OCI-LY7 (cell line): ENCODE measurements around the gene LIMS1.
"Not testable (repeated sequence)": the region's sequence is repeated elsewhere in the genome, so short reads cannot be mapped to it uniquely, and the experiment has no call there.

Experiments used
- CTCF ChIP-seq: fragments of 200-600 bp; sonication (generic); conservative IDR thresholded peaks from 2 replicates; pipeline ENCODE4 v1.5.1; 2014; ENCODE audit warnings: mild to moderate bottlenecking, antibody characterized with exemption, low read length, moderate library complexity, mixed read lengths
- EZH2phosphoT487 ChIP-seq: fragments of 200-600 bp; sonication (generic); IDR thresholded peaks from 2 replicates; pipeline ENCODE4 v1.6.1; 2018; ENCODE audit warnings: low read depth, borderline replicate concordance, mild to moderate bottlenecking, mixed run types, antibody characterized with exemption, low read length, moderate library complexity, mixed read lengths

- not testable (repeated sequence) for TF ChIP-seq EZH2phosphoT487, CTCF
Measured at GRCh38 chr2:108496167-108496566, 38.1 kb upstream of the LIMS1 start.
